SU-DHL-6 (cell line): ENCODE data around the gene PIAS2.
"Not testable (repeated sequence)": the region's sequence is repeated elsewhere in the genome, so short reads cannot be mapped to it uniquely, and the experiment has no call there.

Experiments used
- H2AFZ ChIP-seq: fragments of 200-600 bp; sonication (generic); 2 replicates; pipeline ENCODE4 v1.6.1; 2014; ENCODE audit warnings: low read depth, mild to moderate bottlenecking, moderate library complexity, mixed read lengths, antibody characterized with exemption, low read length; ENCODE audit not compliant: severe bottlenecking
- H3F3A ChIP-seq: fragments of 200-600 bp; shearing (Covaris generic); 2 replicates; pipeline ENCODE4 v1.6.0; 2016; ENCODE audit warnings: antibody characterized with exemption, mild to moderate bottlenecking; ENCODE audit not compliant: insufficient read depth
- H3K27ac ChIP-seq: fragments of 200-600 bp; sonication (generic); 2 replicates; pipeline ENCODE4 v1.5.1; 2016; ENCODE audit warnings: low read depth, mild to moderate bottlenecking, low read length, moderate library complexity, mixed read lengths
- H3K27me3 ChIP-seq: fragments of 200-600 bp; sonication (generic), shearing (Covaris generic); 2 replicates; pipeline ENCODE4 v1.6.0; 2014; ENCODE audit warnings: mild to moderate bottlenecking, low read length
- H3K36me3 ChIP-seq: fragments of 200-600 bp; sonication (generic); 2 replicates; pipeline ENCODE4 v1.6.1; 2014; ENCODE audit warnings: mild to moderate bottlenecking, low read length, mixed read lengths
- H3K4me2 ChIP-seq: fragments of 300-600, 200-600 bp; shearing (Covaris generic), sonication (generic); 2 replicates; pipeline ENCODE4 v1.6.0; 2014; ENCODE audit warnings: low read length, low read depth, mild to moderate bottlenecking; ENCODE audit not compliant: poor library complexity, severe bottlenecking
- H3K4me3 ChIP-seq: fragments of 200-600 bp; sonication (generic); 2 replicates; pipeline ENCODE4 v1.5.1; 2014; ENCODE audit warnings: antibody characterized with exemption, low read length, mild to moderate bottlenecking, mixed read lengths; ENCODE audit not compliant: insufficient read depth, poor library complexity, severe bottlenecking
- H3K79me2 ChIP-seq: fragments of 200-600 bp; sonication (generic); 2 replicates; pipeline ENCODE4 v1.6.1; 2014; ENCODE audit warnings: mild to moderate bottlenecking, low read length, moderate library complexity; ENCODE audit not compliant: insufficient read depth
- H3K9ac ChIP-seq: fragments of 200-600 bp; sonication (generic); 2 replicates; pipeline ENCODE4 v1.7.0; 2014; ENCODE audit warnings: mild to moderate bottlenecking, low read length
- H3K9me2 ChIP-seq: fragments of 200-600 bp; sonication (generic); replicated peaks from 2 replicates; pipeline ENCODE4 v1.6.1; 2014; ENCODE audit warnings: low read length; ENCODE audit not compliant: insufficient read depth
- H3K9me3 ChIP-seq: fragments of 200-600 bp; sonication (generic); 2 replicates; pipeline ENCODE4 v1.6.1; 2014; ENCODE audit warnings: low read length, mixed read lengths; ENCODE audit not compliant: insufficient read depth
- H4K20me1 ChIP-seq: fragments of 200-600 bp; sonication (generic); 2 replicates; pipeline ENCODE4 v1.6.1; 2014; ENCODE audit warnings: low read depth, mild to moderate bottlenecking, antibody characterized with exemption, low read length, moderate library complexity, mixed read lengths
- CTCF ChIP-seq: fragments of 200-600 bp; sonication (generic); IDR thresholded peaks from one replicate; pipeline ENCODE4 v1.5.1; 2017; ENCODE audit warnings: antibody characterized with exemption, mild to moderate bottlenecking, low read length, moderate library complexity; ENCODE audit not compliant: insufficient read depth, poor library complexity, severe bottlenecking
- EZH2phosphoT487 ChIP-seq: fragments of 200-600 bp; sonication (generic), shearing (Covaris generic); conservative IDR thresholded peaks from 2 replicates; pipeline ENCODE4 v1.6.1; 2018; ENCODE audit warnings: mild to moderate bottlenecking, antibody characterized with exemption, low read length, moderate library complexity, mixed read lengths

Gene PIAS2

GRCh38 chr18:46809145-46809544 is 108.2 kb downstream of the PIAS2 start:
- TF ChIP-seq EZH2phosphoT487 = no peak
- no peak for TF ChIP-seq CTCF
- Histone ChIP-seq H3K9ac (no peak overlapping the region), H4K20me1 (no peaks in the 10 kb centered on the region), H3K79me2 (no peaks in the 10 kb centered on the region), H3K36me3 (no peaks in the 10 kb centered on the region), H3K9me3 (no peaks in the 10 kb centered on the region), H3K9me2 (no peaks in the 10 kb centered on the region), H3K4me3 (no peak overlapping the region), H2AFZ (no peak overlapping the region), H3K27me3 (no peaks in the 10 kb centered on the region), H3K4me2 (no peak overlapping the region), H3F3A (no peaks in the 10 kb centered on the region; the same call in 1 of the 2 replicates), H3K27ac (no peak overlapping the region)

GRCh38 chr18:46795945-46796344 is 121.4 kb downstream of the PIAS2 start:
- H3K9me2 ChIP-seq, H3K27ac ChIP-seq, H3K4me2 ChIP-seq, H3K27me3 ChIP-seq, H3K4me3 ChIP-seq, H3F3A ChIP-seq, H3K9ac ChIP-seq, H3K36me3 ChIP-seq, H3K9me3 ChIP-seq, H4K20me1 ChIP-seq, H2AFZ ChIP-seq, H3K79me2 ChIP-seq: not testable (repeated sequence)

- H3K9ac ChIP-seq = no peak overlapping the region
- H4K20me1 ChIP-seq = no peaks in the 10 kb centered on the region
- no peak overlapping the region for H2AFZ ChIP-seq
- no peaks in the 10 kb centered on the region for H3K79me2 ChIP-seq
- no peak overlapping the region for H3K27ac ChIP-seq
- no peaks in the 10 kb centered on the region for H3K9me2 ChIP-seq
- H3K36me3 ChIP-seq = no peaks in the 10 kb centered on the region
- H3K9me3 ChIP-seq = no peaks in the 10 kb centered on the region
- H3K4me2 ChIP-seq = no peak overlapping the region
- no peaks in the 10 kb centered on the region for H3K27me3 ChIP-seq
- no peaks in the 10 kb centered on the region for H3F3A ChIP-seq
- no peak overlapping the region for H3K4me3 ChIP-seq
- no peak for TF ChIP-seq CTCF
- TF ChIP-seq EZH2phosphoT487 = no peak
Measured at GRCh38 chr18:46794607-46795006, 122.7 kb downstream of the PIAS2 start.

- H4K20me1 ChIP-seq = no peaks in the 10 kb centered on the region
- no peak overlapping the region for H2AFZ ChIP-seq
- H3K27me3 ChIP-seq = no peaks in the 10 kb centered on the region
- no peaks in the 10 kb centered on the region for H3K9me2 ChIP-seq
- H3K4me2 ChIP-seq = no peak overlapping the region
- H3F3A ChIP-seq = no peaks in the 10 kb centered on the region
- H3K27ac ChIP-seq = no peak overlapping the region
- no peaks in the 10 kb centered on the region for H3K79me2 ChIP-seq
- H3K36me3 ChIP-seq = no peaks in the 10 kb centered on the region
- H3K9me3 ChIP-seq = no peaks in the 10 kb centered on the region
- no peak overlapping the region for H3K9ac ChIP-seq
- TF ChIP-seq CTCF (no peak), EZH2phosphoT487 (no peak)
- H3K4me3 ChIP-seq = no peak overlapping the region
Measured at GRCh38 chr18:46793565-46793964, 123.7 kb downstream of the PIAS2 start.
